M059J (cell line): ENCODE measurements around the gene TAS2R7. TPM values are rescaled to one million over a fixed set of nuclear protein-coding genes. Genes with fewer than 3 reads are reported as not detected.

Source experiments
- total RNA-seq: library from RNA; depleted of rRNA; stranded (reverse); fragments of >200 nt; shearing (Covaris generic); gene quantifications from 2 replicates; pipeline ENCODE4 v1.2.3, GENCODE V29; 2014; rRNA removed

TAS2R7 gene
- total RNA-seq, 1 experiment from 2014 or later = not detected

Other genes with a start within 250 kb of the TAS2R7 start
- gene MAGOHB, start 189.0 kb downstream of the TAS2R7 start, total RNA-seq = 51.5 and 90.2 TPM in 2 replicates
- gene STYK1, start 128.6 kb downstream of the TAS2R7 start, total RNA-seq = 1.6 and 5.9 TPM in 2 replicates
- 44.7 and 46.6 TPM in 2 replicates for gene YBX3, start 79.3 kb downstream of the TAS2R7 start, total RNA-seq
- not detected in 2 replicates for gene TAS2R8, start 4.7 kb upstream of the TAS2R7 start, total RNA-seq
- not detected in 2 replicates for gene TAS2R9, start 7.5 kb upstream of the TAS2R7 start, total RNA-seq
- not detected in 2 replicates for gene TAS2R10, start 23.7 kb upstream of the TAS2R7 start, total RNA-seq
- not detected in 2 replicates for gene PRR4, start 46.8 kb upstream of the TAS2R7 start, total RNA-seq
- gene PRH1, start 81.6 kb upstream of the TAS2R7 start, total RNA-seq = 3.6 and 14.5 TPM in 2 replicates
- not detected in 2 replicates for gene TAS2R13, start 106.9 kb upstream of the TAS2R7 start, total RNA-seq
- not detected in 2 replicates for gene PRH2, start 126.6 kb upstream of the TAS2R7 start, total RNA-seq
- gene TAS2R14, start 136.6 kb upstream of the TAS2R7 start, total RNA-seq = 0.34 and 0.89 TPM in 2 replicates
- 0.25 TPM in 1 of 2 replicates, not detected in the other for gene TAS2R50, start 184.3 kb upstream of the TAS2R7 start, total RNA-seq
- gene TAS2R20, start 195.7 kb upstream of the TAS2R7 start, total RNA-seq = 0.07 TPM in 1 of 2 replicates, not detected in the other
- 0.22 TPM in 1 of 2 replicates, not detected in the other for gene TAS2R19, start 220.0 kb upstream of the TAS2R7 start, total RNA-seq
- gene TAS2R31, start 228.8 kb upstream of the TAS2R7 start, total RNA-seq = 0.12 and 0.27 TPM in 2 replicates